GM12891 (cell line): Measurements from ENCODE around the gene NECAB3.

Experiments
- PAX5 ChIP-seq: IDR thresholded peaks from 2 replicates; pipeline ENCODE4 v1.6.1; 2011; ENCODE audit warnings: low read length, moderate library complexity, mild to moderate bottlenecking; ENCODE audit not compliant: insufficient read depth, severe bottlenecking
- POLR2A ChIP-seq: IDR thresholded peaks from 2 replicates; pipeline ENCODE4 v1.6.1; 2011; ENCODE audit warnings: low read depth, low read length, control low read depth
- POLR2AphosphoS5 ChIP-seq: IDR thresholded peaks from 2 replicates; pipeline ENCODE4 v1.6.1; 2011; ENCODE audit warnings: low read depth, low read length, control low read depth
- SPI1 ChIP-seq: IDR thresholded peaks from 2 replicates; pipeline ENCODE4 v1.6.1; 2011; ENCODE audit warnings: low read depth, low read length, control low read depth
- TAF1 ChIP-seq: IDR thresholded peaks from 2 replicates; pipeline ENCODE4 v1.6.1; 2011; ENCODE audit warnings: low read depth, low read length, control low read depth

DNA sequence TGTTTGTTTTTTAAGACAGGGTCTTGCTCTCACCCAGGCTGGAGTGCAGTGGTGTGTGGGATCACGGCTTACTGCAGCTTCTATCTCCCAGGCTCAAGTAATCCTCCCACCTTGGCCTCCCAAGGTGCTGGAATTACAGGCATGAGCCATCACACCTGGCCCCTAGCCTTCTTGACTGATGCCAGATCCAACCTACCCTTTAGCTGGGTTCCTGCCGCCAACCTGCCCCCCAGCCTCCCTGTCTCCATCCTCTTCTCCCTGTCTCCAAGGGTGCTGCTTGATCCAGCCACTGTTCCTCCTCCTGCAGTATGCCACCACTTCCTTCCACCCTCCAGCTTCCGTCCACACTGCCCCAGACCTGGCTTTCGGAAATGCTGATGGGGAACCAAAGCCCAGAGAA lies 15.3 kb downstream of the NECAB3 start:
- TF ChIP-seq SPI1 (no peak), POLR2A (no peak), POLR2AphosphoS5 (no peak), PAX5 (no peak), TAF1 (no peak)
